HG03571 (cell line): ENCODE data around the gene STEAP3.

ENCODE experiments used
- ATAC-seq: cut with Tn5 transposase; IDR thresholded peaks from one replicate; pipeline ENCODE4 v1.9.1; 2021; ENCODE audit not compliant: unreplicated experiment

Gene STEAP3, protein sequence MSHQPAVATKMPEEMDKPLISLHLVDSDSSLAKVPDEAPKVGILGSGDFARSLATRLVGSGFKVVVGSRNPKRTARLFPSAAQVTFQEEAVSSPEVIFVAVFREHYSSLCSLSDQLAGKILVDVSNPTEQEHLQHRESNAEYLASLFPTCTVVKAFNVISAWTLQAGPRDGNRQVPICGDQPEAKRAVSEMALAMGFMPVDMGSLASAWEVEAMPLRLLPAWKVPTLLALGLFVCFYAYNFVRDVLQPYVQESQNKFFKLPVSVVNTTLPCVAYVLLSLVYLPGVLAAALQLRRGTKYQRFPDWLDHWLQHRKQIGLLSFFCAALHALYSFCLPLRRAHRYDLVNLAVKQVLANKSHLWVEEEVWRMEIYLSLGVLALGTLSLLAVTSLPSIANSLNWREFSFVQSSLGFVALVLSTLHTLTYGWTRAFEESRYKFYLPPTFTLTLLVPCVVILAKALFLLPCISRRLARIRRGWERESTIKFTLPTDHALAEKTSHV

DNA sequence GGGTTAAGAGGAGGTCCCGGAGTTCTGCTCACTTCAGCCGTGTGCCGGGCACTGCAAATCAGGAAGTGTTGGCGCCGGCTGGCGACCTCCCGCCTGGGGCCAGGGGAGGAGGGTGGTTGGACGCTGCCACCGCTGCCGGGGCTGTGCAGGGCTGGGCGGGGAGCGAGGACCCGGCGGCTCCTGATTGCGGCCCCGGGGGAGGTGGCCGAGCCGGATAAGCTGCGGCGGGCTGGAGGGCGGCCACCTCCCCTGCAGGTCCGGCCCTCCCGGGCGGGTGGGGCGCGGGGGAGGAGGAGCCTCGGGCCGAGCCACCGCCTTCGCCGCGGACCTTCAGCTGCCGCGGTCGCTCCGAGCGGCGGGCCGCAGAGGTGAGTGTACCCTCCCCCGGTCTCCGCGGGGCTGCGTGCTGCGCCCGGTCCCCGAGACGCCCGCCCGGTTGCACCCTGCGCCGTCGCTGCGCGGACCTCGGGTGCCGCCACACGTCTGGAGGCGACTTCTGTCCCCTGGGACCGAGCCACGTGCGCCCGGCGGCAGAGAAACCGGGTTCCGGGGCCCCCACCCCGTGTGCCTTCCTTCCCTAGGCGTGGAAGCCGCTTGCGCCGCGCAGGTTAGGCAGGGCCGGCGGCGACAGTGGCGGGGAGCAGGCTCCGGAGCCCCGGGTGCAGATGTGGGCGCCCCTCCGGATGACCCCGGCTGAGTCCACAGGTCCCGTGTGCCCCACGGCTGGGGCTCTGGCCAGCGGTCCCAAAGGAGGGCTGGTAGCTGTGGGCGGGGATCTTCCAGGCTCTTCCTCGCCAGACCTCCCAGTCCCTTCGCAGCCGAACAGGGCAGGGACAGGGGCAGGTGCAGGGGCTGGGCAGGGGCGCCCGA lies at the start of gene STEAP3:
Gene STEAP3 (plus strand): TSS at position 314 of the 870 bp plus-strand sequence. CDS start 7,179 bp downstream, outside the sequence.
- peak; percentile 81 for ATAC-seq

DNA sequence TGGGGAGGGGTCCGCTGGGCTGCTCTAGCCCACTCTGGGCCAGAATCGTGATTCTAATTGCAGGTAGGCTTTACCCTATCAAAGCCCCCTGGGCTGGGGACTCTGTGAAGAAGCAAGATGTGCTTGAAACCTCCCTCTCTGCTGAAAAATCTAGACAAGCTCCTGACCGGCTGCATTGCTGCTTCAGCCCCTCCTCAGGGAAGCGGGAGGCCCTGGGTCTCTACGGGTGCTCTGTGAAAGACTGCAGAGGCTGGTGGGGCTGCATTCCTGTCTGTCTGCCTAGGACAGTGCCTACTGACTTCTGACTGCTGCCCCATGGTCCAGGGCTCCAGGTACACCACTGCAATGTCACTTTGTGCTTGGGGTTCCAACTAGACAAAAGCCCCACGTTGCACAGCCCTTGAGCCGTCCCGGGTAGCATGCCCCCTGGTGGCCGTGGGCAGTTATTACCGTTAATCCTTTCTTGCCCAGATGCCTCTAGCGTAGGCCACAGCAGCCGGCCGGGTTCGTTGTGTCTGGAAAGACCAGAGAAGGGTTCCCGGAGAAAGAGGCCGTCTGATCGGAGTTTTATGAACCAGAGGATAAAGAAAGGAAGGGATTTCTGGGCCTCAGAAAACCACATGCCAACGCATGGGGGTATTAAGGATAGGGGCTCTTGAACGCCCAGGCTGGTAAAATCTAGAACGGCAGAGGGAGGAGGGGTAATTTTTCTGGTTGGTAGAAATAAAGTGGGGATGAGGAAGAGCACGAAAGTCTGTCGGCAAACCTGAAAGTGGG lies 49.2 kb upstream of the STEAP3 start:
- no peak for ATAC-seq

DNA sequence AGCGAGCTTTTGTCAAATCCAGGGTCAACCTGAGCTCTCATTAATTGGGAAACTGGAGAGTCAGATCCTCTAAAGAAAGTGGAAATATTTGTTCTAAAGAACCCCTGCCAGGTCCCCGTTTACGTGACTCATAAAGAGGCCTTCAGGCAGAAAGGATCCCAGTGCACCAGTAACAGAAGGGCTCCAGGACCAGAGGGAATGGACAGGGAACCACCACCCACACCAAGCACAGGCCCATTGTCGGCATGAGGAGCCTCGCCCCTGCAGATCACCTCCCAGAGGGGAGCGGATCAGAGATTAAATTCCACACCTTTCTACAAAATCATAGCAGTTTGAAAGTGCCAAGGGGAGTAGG lies 48.7 kb upstream of the STEAP3 start:
- ATAC-seq: no peak

DNA sequence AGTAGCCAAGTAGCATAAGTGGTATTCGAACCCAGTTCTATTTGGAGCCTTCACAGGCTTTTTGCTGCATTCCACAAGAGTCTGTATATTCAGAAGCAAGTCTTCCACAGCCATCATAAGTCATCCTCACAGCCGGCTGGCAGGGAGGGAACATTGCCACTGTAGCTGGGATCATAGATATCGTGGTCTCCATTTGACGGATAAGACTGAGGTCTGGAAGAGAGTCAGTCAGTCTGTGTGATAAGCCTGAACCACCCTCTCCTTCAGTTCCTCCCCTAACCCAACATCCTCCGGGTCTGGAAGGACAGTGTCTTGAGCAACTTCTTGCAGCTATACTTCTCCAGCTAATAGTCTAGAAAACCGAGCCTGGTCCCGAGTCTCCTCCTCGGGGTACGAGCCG lies 48.1 kb upstream of the STEAP3 start:
- no peak for ATAC-seq

DNA sequence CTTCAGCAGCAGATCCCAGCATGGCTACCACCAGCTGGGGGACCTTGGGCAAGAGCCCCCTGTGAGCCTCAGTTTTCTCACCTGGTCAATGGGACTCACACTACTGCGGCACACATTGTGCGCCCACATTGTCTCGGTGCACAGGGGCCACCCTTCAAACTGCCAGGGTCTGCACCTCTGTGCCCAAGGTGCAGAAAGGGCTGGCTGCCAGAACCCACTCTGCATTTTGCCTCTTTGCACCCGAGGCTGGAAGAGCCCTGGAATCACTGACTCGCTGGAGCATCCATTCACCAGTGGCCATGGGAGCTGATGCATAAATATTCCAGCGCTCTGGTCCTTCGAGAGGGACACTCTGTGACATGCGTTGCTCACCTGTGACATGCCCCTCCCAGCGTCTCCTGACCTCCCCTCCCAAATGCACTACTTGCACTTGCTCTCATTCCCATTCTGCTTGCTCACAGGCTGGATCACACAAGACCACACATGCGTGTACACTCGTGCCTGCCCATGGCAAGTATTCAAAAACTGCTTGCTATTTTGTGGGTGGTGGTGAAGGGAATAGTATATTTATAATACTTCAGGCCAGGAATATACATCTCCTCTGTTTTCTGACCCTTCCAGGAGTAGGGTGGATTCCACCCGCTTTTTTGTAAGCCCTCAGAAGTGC lies 46.3 kb upstream of the STEAP3 start:
- no peak for ATAC-seq

DNA sequence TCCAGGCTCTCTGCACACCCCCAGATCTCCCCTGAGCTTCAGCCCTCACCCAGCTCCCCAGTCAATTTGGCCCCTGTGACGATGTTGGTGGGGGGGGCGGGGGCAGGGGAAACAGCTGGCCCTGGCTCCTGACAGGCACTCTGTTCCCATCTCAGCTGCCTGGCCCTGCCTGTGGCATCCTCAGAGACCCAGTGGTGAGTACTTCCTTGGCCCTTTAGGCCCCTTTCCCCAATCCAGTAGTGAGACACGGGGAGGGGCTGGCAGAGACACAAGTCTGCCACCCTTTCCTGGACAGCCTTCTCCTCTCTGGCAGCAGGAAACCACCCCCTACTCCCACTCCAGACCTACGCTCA lies 45.8 kb upstream of the STEAP3 start:
- no peak for ATAC-seq

DNA sequence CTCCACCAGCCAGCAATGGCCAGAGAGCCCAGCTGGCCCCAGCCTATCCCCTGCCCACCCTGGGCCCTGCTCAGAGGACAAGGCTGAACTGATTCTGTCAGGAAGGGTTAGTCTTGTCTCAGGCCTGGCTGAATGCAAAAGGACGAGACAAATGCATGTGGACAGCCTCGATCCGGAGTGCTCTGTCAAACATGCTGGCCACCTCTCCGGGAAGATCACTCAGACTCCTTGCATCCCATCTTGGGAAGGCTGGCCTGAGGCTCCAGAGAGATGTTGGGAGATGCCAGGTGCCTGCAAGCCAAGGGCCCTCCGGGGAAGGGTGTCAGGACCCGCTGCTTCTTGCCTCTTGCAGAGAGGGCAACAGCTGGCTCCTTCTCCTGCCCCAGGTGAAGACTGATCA lies 44.9 kb upstream of the STEAP3 start:
- no peak for ATAC-seq

DNA sequence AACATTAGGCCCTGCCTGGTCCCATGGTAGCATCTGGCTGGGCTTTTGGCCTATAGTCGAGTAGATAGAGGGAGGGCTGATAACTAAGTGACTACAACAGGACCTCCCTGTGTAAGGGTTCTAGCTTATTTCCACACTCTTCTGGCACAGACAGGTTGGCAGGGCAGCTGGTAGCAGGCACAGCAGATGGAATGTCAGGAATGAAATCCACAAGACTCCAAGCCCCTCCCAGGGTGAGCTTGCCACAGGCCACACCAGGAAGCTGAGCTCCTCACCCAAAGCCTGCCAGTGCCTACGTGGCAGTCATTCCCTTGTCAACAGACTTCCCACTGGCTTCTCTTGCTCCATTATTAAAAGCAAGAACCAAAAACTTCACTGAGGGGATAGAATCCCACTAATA lies 44.4 kb upstream of the STEAP3 start:
- no peak for ATAC-seq

DNA sequence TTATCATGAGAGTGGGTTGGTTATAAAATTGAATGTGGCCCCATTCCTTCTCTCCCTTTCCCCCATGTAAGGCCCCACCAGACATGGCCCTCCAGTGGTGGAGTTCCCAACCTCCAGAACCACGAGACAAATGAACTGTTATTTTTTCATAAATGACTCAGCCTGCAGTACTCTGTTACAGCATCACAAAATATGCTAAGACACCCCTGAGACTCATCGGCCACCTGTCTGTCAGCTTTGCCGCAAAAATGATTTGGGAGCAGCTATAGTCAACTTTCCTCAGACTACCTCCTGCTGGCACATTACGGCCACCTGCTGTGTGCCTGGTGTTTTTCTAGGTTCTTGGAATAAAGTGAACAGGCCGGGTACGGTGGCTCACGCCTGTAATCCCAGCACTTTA lies 43.6 kb upstream of the STEAP3 start:
- no peak for ATAC-seq

DNA sequence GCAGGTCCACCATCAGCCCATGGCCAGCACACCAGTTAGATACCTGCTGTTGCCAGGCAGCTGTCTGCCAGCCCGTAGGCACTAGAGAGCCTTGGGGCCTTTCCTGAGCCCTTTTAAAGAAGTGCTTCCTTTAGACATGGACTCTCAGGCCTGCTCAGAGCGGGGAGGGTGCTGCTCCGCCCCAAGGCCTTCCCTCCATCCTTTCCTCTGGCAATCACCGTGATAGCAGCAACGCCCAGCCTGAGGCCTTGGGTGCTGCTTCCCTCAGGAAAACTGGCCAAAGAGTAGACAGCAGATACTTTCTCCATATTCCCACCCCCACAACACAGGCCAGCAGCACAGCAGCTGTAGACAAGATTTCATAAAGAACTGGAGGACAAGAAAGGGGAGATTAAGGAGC lies 42.7 kb upstream of the STEAP3 start:
- no peak for ATAC-seq

DNA sequence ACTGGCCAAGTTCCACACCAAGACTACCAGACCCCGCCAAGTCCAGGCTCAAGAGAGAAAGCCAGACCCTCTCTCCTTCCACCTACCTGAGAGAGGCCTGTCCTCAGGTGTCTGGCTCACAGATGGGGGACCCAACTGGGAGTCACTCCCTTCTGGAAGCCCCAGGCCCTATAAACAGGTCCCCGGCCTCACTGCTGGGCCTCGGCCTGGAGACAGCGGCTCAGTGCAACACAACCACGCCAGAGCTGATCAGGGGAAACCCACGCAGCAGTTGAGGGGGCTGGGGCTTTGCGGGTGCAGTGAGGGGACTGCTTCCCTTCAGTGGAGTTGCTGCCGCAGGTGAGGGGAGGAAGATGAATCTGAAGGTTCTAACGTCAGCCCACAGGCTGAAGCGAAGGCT lies 42.2 kb upstream of the STEAP3 start:
- ATAC-seq: no peak

DNA sequence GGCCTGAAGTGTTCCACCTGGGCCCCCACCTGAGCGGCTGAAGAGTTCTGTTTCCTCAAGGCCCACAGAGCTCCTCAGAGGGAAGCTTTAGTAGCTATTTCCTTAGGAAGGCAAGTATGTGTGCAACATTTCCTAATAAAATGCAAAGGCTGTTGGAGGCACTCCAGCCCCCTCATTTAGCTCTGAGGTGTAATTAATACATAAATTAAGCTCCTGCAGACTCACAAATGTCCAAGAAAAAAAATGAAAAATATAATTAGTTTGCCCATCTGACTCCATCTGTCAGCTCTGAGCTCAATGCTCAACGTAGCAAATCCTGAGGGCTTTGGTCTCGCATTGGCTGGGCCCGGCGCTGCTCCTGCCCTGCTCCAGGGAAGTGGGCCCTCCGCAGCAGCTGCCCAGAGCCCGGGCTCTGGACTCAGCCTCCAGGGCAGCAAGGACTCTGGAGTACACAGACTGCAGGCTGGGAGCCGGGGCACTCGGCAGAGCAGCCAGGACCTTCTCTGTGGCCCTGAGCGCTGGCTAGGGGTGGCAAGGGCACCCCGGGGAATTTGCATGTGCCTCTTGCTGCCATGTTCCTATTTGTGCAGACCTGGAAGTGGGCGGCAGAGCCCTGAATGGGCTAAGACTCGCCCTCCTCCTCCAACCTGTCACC lies 41.7 kb upstream of the STEAP3 start:
- ATAC-seq: no peak

DNA sequence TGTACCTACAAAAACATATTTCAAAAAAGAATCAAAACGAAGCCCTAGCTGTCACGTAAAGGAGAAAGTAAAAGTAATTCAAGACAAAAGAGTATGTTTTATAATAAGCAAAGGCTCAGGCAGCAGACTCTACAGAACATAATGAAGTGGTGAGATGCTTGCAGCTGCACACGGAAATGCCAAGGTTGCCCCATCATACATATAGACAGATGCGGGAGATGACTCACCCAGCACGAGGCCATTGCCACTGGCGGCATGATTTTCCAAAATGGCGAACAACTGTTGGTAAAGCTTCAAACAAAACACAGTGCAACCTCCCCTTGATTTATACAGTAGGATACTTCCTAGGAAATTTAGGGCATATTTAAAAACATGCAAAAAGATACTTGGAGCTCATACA lies 39.1 kb upstream of the STEAP3 start:
- no peak for ATAC-seq

DNA sequence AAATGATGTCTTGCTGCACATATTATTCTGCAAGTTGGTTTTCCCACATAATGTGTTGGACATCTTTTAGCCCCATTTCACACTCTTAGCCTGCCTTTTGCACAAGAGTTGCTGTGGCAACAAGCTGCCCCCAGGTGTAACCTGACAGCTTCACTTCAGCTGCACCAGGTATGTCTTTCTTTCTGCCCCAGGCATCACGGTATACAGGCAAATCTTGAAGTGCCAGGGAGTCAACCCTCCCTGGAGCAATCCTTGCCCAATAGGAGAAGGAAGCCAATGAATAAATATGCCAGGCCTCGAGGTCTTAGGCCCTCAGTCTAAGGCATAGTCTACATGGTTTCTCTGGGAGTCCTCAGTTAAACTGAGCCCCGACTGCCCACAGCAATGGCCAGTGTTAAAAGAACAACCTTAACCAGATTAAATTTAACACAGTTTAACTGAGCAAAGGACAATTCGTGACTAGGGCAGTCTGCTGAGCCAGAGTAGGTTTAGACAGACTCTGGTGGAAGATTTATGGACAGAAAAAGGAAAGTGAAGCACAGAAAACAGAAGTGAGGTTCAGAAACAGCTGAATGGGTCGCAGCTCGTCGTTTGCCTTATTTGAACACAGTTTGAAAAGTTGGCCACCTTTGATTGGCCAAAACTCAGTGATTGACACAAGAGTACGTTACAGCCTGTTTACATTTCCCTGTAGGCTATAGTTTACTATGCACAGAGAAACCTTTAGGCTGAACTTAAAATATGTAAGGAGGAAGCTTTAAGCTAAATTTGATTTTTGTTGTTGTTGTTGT lies 33.1 kb upstream of the STEAP3 start:
- no peak for ATAC-seq

DNA sequence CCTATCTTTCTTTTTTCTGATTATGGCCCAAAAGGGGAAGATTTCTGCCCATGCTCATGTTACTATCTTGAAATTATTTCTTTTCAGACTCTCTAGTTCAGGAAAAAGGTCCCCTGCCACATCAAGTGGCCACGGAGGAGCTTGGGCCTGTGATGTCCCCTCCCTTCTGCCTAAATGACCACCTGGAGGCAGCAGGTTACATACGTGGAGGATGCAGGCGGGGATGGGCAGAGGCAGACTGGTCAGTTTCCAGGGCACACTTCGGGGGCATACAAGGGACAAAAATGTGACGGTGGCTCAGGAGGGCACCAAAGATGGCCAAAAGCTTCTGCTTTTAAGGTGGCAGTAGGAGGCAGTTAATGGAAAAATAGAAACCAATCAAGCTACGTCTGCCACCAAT lies 30.7 kb upstream of the STEAP3 start:
- no peak for ATAC-seq

DNA sequence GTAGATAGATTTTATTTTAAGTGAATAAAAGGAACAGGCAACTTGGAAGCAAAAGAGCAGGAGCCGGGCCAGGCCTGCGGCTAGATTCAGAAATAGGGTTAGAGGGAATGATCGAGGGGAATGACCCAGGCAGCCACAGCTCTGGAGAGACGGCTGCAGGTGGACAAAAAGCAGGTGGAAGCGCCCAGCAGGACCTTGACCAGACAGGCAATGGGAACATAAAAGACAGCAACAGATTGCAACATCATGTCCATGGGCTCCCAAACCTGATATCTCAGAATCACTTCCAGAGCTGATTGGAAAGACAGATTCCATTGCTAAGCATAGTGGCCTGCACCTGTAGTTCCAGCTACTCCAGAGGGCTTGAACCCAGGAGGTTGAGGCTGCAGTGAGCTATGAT lies 28.6 kb upstream of the STEAP3 start:
- ATAC-seq: no peak

DNA sequence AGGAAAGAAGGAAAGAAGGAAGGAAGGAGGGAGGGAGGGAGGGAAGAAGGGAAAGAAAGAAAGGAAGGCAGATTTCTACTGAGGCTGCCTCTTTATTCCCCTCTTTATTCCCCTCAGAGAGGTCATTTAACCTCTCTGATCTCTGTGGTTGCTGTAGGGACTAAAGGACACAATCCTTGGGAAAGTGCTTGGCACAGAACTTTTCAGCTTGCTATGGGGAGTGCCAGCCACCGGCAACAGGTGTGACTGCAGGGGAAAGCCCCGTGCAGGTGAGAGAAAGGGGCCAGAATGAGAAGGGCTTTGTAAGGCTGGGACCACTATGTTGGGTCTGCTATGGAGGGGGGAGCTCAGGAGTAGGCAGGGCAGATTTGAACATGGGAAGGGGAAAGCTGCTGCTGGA lies 27.7 kb upstream of the STEAP3 start:
- ATAC-seq: no peak

DNA sequence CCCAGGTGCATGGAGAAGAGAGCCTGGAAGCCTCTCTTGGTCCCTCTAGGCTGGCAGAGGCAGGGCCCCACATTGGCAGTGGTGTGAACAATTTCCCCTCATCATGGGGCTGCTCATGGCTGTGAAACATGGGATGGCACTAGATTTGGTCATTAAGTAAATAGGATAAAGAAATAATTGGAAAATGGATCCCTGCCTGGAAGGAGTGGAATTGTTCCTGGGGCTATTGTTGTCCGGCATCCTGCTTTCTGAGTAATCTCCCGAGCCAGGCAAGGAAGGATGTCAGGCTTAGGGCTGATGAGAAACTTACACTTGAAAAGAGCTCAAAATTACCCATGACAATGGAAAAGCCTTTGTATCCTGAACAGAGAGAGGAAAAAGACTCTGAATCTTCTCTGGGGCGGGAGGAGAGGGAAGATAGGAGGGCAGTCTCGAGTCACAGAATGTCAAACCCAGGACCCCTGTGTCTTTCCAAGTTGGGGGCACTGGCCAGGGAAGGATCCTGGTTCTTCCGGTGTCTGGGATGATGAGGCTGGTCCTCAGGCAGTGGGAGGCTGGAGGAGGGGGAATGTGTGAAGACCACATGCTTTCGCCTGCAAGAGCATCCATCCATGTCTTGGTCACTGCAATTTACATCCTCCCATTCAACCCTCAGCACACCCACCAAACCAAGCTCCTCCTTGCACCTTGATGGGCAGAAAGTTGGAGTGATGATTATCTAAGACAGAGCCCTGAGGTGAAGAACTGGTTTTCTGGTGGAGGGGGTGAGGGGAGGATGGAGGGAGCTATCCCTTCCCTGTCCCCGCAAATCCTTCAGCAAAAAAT lies 27.1 kb upstream of the STEAP3 start:
- no peak for ATAC-seq

DNA sequence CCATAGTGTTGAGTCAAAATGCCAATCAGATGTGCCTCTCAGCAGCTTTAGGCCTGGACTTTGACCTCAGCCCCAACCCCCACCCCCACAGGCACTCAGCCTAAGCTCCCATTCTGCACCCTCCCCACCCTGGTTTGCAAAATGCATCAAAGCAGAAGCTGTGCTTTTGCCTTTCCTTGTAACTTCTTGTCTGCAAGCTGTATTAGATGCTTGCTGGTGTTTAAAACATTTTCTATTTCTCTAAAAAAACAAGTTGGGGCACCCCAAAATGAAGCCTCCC lies 26.6 kb upstream of the STEAP3 start:
- no peak for ATAC-seq
